HepG2 (cell line): ENCODE data around the gene VTN. TPM values are rescaled to one million over a fixed set of nuclear protein-coding genes. Genes with fewer than 3 reads are reported as not detected.

Experiments used
- CTCF ChIP-seq: sonication (generic); formaldehyde crosslinking; IDR thresholded peaks from 2 replicates; pipeline ENCODE4 v1.5.0; 2020; ENCODE audit warnings: mild to moderate bottlenecking, missing genetic modification reagents, moderate library complexity
- FOSL2 ChIP-seq: sonication (generic); formaldehyde crosslinking; IDR thresholded peaks from 2 replicates; pipeline ENCODE4 v1.4.0; 2020; ENCODE audit warnings: missing genetic modification reagents
- FOXO1 ChIP-seq: sonication (generic); formaldehyde crosslinking; IDR thresholded peaks from 2 replicates; pipeline ENCODE4 v1.4.0; 2020; ENCODE audit warnings: missing genetic modification reagents
- HNF1B ChIP-seq: sonication (generic); formaldehyde crosslinking; IDR thresholded peaks from 2 replicates; pipeline ENCODE4 v1.5.1; 2020; ENCODE audit warnings: mild to moderate bottlenecking, moderate library complexity, missing genetic modification reagents
- MED1 ChIP-seq: sonication (generic); formaldehyde crosslinking; IDR thresholded peaks from 2 replicates; pipeline ENCODE4 v1.4.0; 2020; ENCODE audit warnings: missing genetic modification reagents
- MZF1 ChIP-seq: sonication (generic); formaldehyde crosslinking; IDR thresholded peaks from 2 replicates; pipeline ENCODE4 v1.8.1; 2023; ENCODE audit warnings: mild to moderate bottlenecking, missing genetic modification reagents, borderline replicate concordance
- REL ChIP-seq: sonication (generic); formaldehyde crosslinking; conservative IDR thresholded peaks from 2 replicates; pipeline ENCODE4 v1.8.0; 2022; ENCODE audit warnings: mild to moderate bottlenecking, missing genetic modification reagents, moderate library complexity
- STAG1 ChIP-seq: sonication (generic); formaldehyde crosslinking; IDR thresholded peaks from 2 replicates; pipeline ENCODE4 v1.4.0; 2020; ENCODE audit warnings: missing genetic modification reagents
- TCF7L2 ChIP-seq: IDR thresholded peaks from 2 replicates; pipeline ENCODE4 v1.6.1; 2011; ENCODE audit warnings: mild to moderate bottlenecking, low read depth, low read length, moderate library complexity
- TFAP4 ChIP-seq: sonication (generic); IDR thresholded peaks from 2 replicates; pipeline ENCODE4 v1.6.1; 2016; ENCODE audit warnings: low read depth, borderline replicate concordance
- TRIM22 ChIP-seq: fragments of 450-650 bp; IDR thresholded peaks from 2 replicates; pipeline ENCODE4 v1.6.1; 2017
- ZBTB38 ChIP-seq: sonication (generic); formaldehyde crosslinking; IDR thresholded peaks from 2 replicates; pipeline ENCODE4 v1.5.1; 2020; ENCODE audit warnings: mild to moderate bottlenecking, missing genetic modification reagents
- ZFP41 ChIP-seq: sonication (generic); formaldehyde crosslinking; IDR thresholded peaks from 2 replicates; pipeline ENCODE4 v1.4.0; 2020; ENCODE audit warnings: mild to moderate bottlenecking, missing genetic modification reagents, borderline replicate concordance
- ZFY ChIP-seq: sonication (generic); formaldehyde crosslinking; IDR thresholded peaks from 2 replicates; pipeline ENCODE4 v1.4.0; 2020; ENCODE audit warnings: missing genetic modification reagents
- ZNF224 ChIP-seq: sonication (generic); formaldehyde crosslinking; IDR thresholded peaks from 2 replicates; pipeline ENCODE4 v1.5.0; 2020; ENCODE audit warnings: mild to moderate bottlenecking, missing genetic modification reagents
- ZNF280D ChIP-seq: sonication (generic); formaldehyde crosslinking; IDR thresholded peaks from 2 replicates; pipeline ENCODE4 v1.5.1; 2020; ENCODE audit warnings: mild to moderate bottlenecking, missing genetic modification reagents
- ZNF354B ChIP-seq: sonication (generic); formaldehyde crosslinking; IDR thresholded peaks from 2 replicates; pipeline ENCODE4 v1.8.0; 2022; ENCODE audit warnings: mild to moderate bottlenecking, missing genetic modification reagents
- ZNF512 ChIP-seq: sonication (generic); formaldehyde crosslinking; IDR thresholded peaks from 2 replicates; pipeline ENCODE4 v1.4.0; 2020; ENCODE audit warnings: mild to moderate bottlenecking, missing genetic modification reagents
- ZNF619 ChIP-seq: sonication (generic); formaldehyde crosslinking; IDR thresholded peaks from 2 replicates; pipeline ENCODE4 v1.4.0; 2020; ENCODE audit warnings: mild to moderate bottlenecking, missing genetic modification reagents
- ZNF672 ChIP-seq: sonication (generic); formaldehyde crosslinking; IDR thresholded peaks from 2 replicates; pipeline ENCODE4 v1.8.1; 2022; ENCODE audit warnings: missing genetic modification reagents
- polyA plus RNA-seq, 8 experiments: library from polyadenylated mRNA; depleted of rRNA in 3 of 8; stranded (reverse) in 7 of 8; unstranded in 1 of 8; fragments of >200 nt; fragmentation: Illumina TruSeq in 4 of 8; extraction: Trizol in 4 of 8; gene quantifications; 2 replicates each; pipeline versions ENCODE4 v1.2.1 to v1.2.3, GENCODE V29; 2011 to 2016; ENCODE audit warnings: low read depth in 4 of 8, missing spikeins in 1 of 8, mixed read lengths in 1 of 8; ENCODE audit not compliant: insufficient read depth in 1 of 8
- total RNA-seq, 5 experiments: library from RNA; depleted of rRNA; stranded (reverse); fragments of >200 nt; fragmentation: Illumina TruSeq; extraction: Trizol; gene quantifications; 2 replicates each; pipeline ENCODE4 v1.2.3, GENCODE V29; 2016; ENCODE audit warnings: low read depth in 1 of 5

VTN gene
- total and polyA plus RNA-seq, 2 of the 13 experiments (the other 11 are each of a cell fraction or from before 2014, with no cell fraction given) = 108 to 131 TPM

GRCh38 chr17:28346746-28347246 lies 23.3 kb downstream of the VTN start (continued):
- TF ChIP-seq HNF1B (CRISPR knock-in tag) (peak; percentile 22; the same call in 1 of the 2 replicates), ZFP41 (CRISPR knock-in tag) (no peak), MZF1 (CRISPR knock-in tag) (no peak), FOXO1 (CRISPR knock-in tag) (peak; percentile 92), ZNF354B (CRISPR knock-in tag) (no peak), FOSL2 (CRISPR knock-in tag) (0 out of 2 replicates have a peak, but pooled peaks have one; percentile 4), ZNF672 (no peak), ZFY (CRISPR knock-in tag) (peak; percentile 41; the same call in 1 of the 2 replicates), TCF7L2 (no peak), CTCF (peak; percentile 84), ZNF512 (CRISPR knock-in tag) (no peak), TRIM22 (no peak), TFAP4 (peak; percentile 27; the same call in 1 of the 2 replicates), ZNF224 (CRISPR knock-in tag) (no peak), STAG1 (peak; percentile 80), ZBTB38 (CRISPR knock-in tag) (peak; percentile 65; the same call in 1 of the 2 replicates), ZNF619 (0 out of 2 replicates have a peak, but pooled peaks have one; percentile 17), REL (peak; percentile 61; the same call in 1 of the 2 replicates), ZNF280D (CRISPR knock-in tag) (0 out of 2 replicates have a peak, but pooled peaks have one; percentile 55), MED1 (CRISPR knock-in tag) (peak; percentile 55)
